OCI-M2 (cell line): Measurements from ENCODE around the gene GPR107.

ENCODE experiments used
- DNase-seq: peaks from one replicate; lab custom pipeline; 2025; ENCODE audit not compliant: unreplicated experiment; lab: John Stamatoyannopoulos, UW

Gene GPR107

DNA sequence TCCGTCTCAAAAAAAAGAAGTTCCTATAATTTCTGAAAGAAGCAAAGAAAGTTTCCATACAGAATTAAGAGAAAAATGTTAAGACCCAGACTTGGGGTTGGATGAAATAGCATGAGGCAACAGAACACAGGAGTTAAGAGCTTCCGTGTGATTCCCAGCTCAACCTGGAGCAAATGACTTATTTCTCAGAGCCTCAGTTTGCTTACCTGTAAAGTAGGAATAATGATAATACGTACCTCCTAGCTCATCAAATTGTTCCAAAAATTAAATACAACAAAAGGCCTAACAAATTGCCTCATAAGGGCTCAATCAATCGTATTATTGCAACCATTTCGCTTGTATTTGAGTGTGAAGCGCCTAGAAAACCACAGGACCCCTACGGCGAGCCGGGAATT, 600 bp upstream of the GPR107 start:
- no peak for DNase-seq

GRCh38 chr9:130054325-130054786, 650 bp downstream of the GPR107 start:
- no peak for DNase-seq

GRCh38 chr9:130054820-130055219, 1.1 kb downstream of the GPR107 start:
- no peak for DNase-seq

DNA sequence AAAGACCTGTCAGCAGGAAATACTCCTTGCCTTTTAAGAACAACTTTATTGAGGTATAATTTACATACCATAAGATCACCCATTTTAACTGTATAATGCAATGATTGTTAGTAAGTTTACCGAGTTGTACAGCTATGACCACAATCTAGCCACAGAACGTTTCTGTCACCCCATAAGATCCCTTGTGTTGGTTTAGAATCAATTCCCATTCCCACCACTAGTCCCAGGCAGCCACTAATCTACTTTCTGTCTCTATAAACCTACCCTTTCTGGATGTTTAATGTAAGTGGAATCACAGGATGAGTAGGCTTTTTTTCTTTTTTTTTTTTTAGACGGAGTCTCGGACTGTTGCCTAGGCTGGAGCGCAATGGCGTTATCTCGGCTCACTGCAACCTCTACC, 4.4 kb downstream of the GPR107 start:
- no peak for DNase-seq

DNA sequence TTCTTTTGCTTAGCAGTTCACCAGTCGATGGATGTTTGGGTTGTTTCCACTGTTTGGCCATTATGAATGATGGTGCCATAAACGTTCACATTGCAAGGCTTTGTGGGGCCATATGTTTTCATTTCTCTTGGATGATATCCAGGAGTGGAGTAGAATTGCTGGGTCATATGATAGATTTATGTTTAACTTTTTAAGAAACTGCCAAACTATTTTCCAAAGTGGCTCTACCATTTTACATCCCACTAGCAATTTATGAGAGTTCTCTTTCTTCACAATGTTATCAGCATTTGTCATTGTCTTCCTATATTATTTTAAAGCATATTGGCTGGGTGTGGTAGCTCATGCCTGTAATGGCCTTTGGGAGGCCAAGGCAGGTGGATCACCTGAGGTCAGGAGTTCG, 5.2 kb downstream of the GPR107 start:
- DNase-seq: no peak

DNA sequence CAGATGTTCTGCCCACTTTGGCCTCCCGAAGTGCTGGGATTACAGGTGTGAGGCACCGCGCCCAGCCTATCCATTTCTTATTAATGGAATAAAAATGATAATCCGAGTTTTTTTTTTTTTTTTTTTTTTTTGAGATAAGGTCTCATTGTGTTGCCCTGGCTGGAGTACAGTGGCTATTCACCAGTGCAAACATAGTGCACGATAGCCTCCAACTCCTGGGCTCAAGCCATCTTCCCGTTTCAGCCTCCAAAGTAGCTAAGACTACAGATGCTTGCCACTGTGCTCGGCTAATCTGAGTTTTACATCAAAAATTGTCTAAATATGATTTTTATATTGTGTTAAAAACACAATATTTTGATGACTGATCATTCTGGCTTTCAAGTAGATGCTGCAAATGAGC, 6.6 kb downstream of the GPR107 start:
- no peak for DNase-seq

DNA sequence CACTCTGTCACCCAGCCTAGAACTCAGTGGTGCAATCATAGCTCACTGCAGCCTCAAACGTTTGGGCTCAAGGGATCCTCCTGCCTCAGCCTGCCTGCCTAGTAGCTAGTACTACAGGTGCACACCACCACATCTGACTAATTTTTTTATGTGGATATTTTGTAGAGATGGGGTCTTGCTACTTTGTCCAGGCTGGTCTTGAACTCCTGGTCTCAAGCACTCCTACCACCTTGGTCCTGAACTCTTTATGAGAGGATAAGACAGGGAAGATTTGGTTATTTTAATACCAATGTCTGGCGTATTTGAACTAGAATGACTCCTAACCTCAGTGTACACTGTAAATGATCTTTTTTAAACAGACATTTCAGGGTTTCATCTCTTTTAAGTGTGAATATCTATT, 9.0 kb downstream of the GPR107 start:
- DNase-seq: no peak

- DNase-seq: no peak
Observed at GRCh38 chr9:130064621-130065020, 10.9 kb downstream of the GPR107 start.

DNA sequence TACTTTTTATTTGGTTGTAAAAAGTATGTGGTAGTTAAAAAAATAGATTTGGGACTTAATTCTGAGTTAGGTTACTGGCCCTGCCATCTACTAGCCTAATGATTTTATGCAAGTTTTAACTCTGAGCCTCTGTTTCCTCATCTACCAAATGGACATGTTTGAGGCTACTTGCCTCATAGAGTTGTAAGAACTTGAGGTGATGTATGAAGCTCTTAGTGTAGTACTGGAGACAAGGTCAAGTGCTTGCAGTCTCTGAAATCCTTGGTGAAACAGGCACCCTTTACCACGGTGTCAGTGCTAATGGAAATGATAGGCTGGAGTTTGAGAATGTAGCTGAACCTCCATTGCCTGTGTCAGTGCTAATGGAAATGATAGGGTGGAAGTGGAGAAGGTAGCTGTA, 15.3 kb downstream of the GPR107 start:
- no peak for DNase-seq

DNA sequence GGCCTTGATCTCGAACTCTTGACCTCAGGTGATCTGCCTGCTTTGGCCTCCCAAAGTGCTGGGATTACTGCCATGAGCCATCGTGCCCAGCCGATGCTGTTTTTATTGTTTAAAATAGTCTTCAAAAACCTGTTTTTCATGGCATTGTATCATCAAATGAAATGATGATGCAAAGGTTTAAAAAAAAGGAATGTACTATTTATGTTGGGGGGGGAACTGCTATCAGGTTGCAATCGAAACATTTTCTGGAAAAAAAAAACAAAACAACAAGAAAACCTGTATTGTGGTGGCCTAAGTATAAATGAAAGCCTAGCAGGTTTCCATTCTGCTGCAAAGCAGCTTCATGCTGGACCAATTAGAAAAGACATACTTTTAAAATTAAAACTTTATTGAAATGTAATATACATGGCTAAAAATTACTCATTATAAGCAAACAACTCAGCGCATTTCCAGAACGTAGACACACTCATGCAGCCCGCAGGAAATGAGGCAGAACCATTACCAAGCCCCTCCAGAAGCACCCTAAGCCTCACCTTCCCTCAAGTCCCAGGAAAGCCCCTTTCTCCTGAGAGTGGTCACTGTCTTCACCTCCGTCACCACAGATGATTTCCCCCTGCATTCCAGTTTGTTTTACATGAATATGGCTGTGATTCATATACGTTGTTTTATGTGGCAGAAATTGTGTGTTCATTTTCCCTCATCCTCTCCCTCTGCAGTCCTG, 19.0 kb downstream of the GPR107 start:
- no peak for DNase-seq

GRCh38 chr9:130073373-130073772, 19.7 kb downstream of the GPR107 start:
- DNase-seq: no peak

GRCh38 chr9:130078547-130078946, 24.8 kb downstream of the GPR107 start:
- DNase-seq: no peak

DNA sequence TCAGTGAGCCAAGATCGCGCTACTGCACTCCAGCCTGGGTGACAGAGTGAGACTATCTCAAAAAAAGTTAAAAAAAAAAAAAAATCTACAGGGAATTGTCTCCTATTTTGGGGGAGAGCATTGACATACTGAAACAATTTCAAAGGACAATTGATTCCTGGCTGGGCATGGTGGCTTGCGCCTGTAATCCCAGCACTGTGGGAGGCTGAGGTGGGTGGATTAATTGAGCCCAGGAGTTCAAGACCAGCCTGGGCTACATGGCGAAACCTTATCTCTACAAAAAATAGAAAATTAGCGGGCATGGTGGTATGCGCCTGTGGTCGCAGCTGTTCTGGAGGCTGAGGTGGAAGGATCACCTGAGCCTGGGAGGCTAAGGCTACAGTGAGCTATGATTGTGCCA, 30.6 kb downstream of the GPR107 start:
- no peak for DNase-seq

DNA sequence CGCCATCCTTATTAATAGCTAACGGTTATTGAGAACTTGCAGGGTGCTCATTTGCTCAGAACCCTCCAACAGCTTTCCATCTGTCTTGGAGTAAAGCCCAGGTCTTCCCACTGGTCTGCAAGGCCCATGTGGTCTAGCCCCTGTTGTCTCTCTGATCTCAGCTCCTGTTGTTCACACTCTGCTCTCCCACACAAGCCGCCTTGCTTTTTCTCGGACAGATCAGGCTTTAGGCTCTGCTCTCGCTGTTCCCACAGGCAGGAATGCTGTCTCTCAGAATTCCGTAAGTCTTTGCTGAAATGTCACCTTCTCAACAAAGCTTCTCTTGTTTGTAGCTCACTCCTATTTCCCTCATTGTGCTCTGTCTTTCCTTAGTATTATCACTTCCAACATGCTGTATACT, 34.3 kb downstream of the GPR107 start:
- no peak for DNase-seq

DNA sequence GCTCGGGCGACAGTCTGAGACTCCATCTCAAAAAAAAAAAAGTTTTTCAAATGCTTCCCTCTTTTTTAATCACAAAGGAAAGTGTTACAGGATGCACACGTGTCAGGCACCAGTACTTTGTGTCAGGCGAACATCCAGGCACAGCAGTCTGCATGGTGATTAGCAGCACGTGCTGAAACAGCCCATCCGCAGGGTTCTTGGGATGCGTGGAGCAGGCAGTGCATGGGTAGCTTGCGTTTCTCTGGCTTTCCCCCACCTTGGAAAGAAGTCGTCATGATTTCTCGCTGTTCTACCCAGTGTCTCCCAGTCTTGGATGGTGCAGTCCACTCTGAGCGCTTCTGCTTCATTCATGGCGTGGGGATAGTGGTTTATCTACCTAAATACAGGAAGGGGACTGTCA, 35.4 kb downstream of the GPR107 start:
- no peak for DNase-seq

GRCh38 chr9:130090915-130091314, 37.2 kb downstream of the GPR107 start:
- DNase-seq: no peak

GRCh38 chr9:130092910-130093309, 39.2 kb downstream of the GPR107 start:
- no peak for DNase-seq

DNA sequence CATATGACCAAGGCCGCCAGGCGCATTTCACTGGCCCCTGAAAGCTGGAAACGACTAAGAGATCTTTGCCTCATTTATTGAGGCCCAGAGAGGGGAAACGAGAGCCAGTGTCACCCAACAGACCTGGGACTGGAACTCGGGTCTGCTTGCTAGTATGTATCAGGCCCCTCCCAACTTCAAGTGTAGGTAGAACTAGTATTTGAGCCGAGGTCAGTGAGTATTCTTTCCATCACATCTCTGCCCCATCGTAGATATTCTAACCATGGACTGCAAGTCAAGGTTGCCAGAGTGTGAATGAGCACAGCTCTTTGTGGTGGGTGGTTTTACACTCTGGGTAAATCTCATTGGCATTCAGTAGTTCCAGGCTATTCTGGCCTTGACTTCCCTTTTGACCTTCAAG, 42.2 kb downstream of the GPR107 start:
- no peak for DNase-seq

DNA sequence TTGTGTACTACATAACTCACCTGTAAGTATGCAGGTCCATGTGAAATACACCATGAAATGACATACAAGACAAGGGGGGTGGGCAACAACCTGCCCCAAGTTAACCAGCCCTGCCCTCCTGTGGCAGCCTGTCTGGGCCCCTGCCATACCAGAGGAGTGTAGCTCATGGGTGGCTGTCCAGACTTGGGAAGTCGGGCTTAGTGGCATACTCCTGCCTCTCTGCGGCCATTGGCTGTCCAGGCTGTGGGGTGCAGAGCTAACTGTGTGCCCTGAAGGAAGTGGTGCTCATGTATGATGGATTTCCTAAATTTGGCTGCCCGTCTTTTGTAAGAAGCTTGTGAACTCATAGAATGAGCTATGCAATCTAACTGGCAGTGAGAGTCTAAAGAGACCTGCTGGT, 47.0 kb downstream of the GPR107 start:
- no peak for DNase-seq

- no peak for DNase-seq
Observed at GRCh38 chr9:130101915-130102314, 48.2 kb downstream of the GPR107 start.

DNA sequence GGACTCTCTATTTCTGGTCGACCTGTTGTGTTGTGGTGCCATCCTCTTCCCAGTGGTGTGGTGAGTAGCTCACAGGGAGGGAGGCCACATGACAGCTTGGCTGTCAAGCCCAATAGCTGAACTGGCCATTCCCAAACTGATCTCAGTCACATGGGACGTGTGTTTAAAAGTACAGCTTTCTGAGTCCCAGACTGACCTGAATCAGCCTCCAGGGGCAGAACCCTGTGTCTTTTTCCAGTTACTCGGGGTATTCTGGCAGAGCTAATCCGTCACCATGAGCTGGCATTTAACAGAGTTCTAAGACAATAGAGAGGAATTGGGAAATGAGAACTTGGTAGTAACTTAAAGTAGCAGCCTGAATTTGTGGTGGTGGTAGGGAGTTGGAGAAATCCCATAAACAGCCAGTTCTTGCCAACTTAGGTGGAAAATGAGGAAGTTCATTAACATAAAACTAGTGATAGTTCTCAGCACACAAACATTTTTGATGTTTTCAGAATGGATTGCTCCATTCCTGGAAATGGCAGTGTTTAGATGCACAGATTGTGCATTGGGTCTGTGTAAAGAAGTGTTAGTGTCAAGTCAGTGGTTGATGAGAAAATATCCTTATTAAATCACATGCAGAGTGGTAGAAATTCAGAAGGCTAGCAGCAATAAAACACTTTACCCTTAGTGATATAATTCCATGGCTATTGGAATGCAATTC, 50.9 kb downstream of the GPR107 start:
- no peak for DNase-seq

DNA sequence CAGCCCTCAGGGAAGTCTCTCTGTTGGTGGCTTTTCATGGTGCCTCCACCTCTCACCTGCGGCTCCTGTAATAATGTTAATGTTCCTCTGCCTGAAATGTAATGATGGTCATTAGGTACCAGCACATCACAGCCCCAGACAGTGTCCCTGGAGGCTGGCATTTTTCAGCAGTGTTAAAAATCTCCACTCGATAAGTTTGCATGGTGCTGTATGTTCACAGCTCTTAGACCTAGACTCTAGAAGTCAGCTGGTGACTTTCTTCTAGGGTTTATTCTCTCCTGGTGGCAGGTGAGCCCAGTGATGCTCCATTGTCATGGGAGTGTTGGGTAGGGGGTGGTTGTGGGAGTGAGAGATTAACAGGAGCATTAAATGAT, 53.1 kb downstream of the GPR107 start:
- no peak for DNase-seq
